Kidney (tissue), 14 donors: ENCODE data around the gene MORN2. TPM values are rescaled to one million over a fixed set of nuclear protein-coding genes. Genes with fewer than 3 reads are reported as not detected.
A peak's percentile ranks its signal among the peaks of the same experiment; 100 is the strongest.

ENCODE experiments used
- DNase-seq, 5 donors: peaks; one replicate each; pipeline ENCODE4 v3.0.0-alpha.2; 2013 to 2020
- FAIRE-seq: peaks from 2 replicates; lab custom pipeline; 2012; peaks lifted over from hg19 to GRCh38; lab: Jason Lieb, UNC
- H3K27ac ChIP-seq, 2 donors: one replicate each; pipeline ENCODE4 v1.7.0; 2013; ENCODE audit warnings: low read depth in 2 of 2, low read length in 2 of 2, inconsistent platforms in 1 of 2
- H3K27me3 ChIP-seq: one replicate; pipeline ENCODE4 v1.7.1; 2013; ENCODE audit warnings: low read length, inconsistent platforms; ENCODE audit not compliant: control insufficient read depth, insufficient read depth
- H3K36me3 ChIP-seq, 3 donors: one replicate each; pipeline versions ENCODE4 v1.7.0 to v1.7.1; 2013; ENCODE audit warnings: low read length in 3 of 3, control low read depth in 1 of 3, inconsistent platforms in 1 of 3; ENCODE audit not compliant: insufficient read depth in 3 of 3, control insufficient read depth in 2 of 3
- H3K4me1 ChIP-seq, 3 donors: one replicate each; pipeline versions ENCODE4 v1.7.0 to v1.7.1; 2013; ENCODE audit warnings: low read length in 3 of 3, inconsistent platforms in 1 of 3, low read depth in 1 of 3; ENCODE audit not compliant: control insufficient read depth in 2 of 3, insufficient read depth in 2 of 3
- H3K4me3 ChIP-seq, 3 donors: one replicate each; pipeline versions ENCODE4 v1.7.0 to v1.8.1; 2013; ENCODE audit warnings: low read length in 3 of 3, control low read depth in 1 of 3, inconsistent platforms in 1 of 3
- H3K9ac ChIP-seq, 3 donors: one replicate each; pipeline versions ENCODE4 v1.7.0 to v1.7.1; 2013; ENCODE audit warnings: low read length in 3 of 3, control low read depth in 1 of 3, inconsistent platforms in 1 of 3
- H3K9me3 ChIP-seq, 3 donors: one replicate each; pipeline versions ENCODE4 v1.7.0 to v1.7.1; 2013; ENCODE audit warnings: low read length in 3 of 3, control low read depth in 1 of 3, inconsistent platforms in 1 of 3; ENCODE audit not compliant: control insufficient read depth in 2 of 3, insufficient read depth in 1 of 3
- CTCF ChIP-seq: IDR thresholded peaks from 3 replicates; pipeline ENCODE4 v1.5.1; 2012; ENCODE audit warnings: mild to moderate bottlenecking, moderate library complexity, borderline replicate concordance; ENCODE audit not compliant: insufficient read depth; ENCODE audit errors: extremely low read depth
- intact Hi-C: fragments of 100-400 bp; cut with DNase I; formaldehyde crosslinking; loops from one replicate; pipeline ENCODE4 v1.11.1; 2022
- polyA plus RNA-seq: library from polyadenylated mRNA; stranded (reverse); fragments of 350-450 nt; fragmentation: Illumina TruSeq; extraction: RNeasy Lipid Tissue Mini Kit (QIAGEN cat#74804); gene quantifications from one replicate; pipeline ENCODE4 v1.2.3, GENCODE V29; 2014; ENCODE audit warnings: low read depth, low replicate concordance; ENCODE audit not compliant: insufficient read depth
- total RNA-seq: library from RNA; stranded (reverse); fragmentation: NEBNext Ultra II Directional; extraction: Animal tissue kit (Norgen Biotek cat#: 25700); gene quantifications from one replicate; pipeline ENCODE4 v1.2.1, GENCODE V29; 2021
- donor health status: control.
- donor health status: control.
- donor health status: control.
- donor health status: control.
- donor health status: control.
- donor health status: DM: yes; HTN: yes; CAD: no.
- donor health status: Normal renal cell carcinoma (clear cell type).

MORN2 gene
- total and polyA plus RNA-seq, 2 donors from 2014 or later: 29.6 to 121 TPM

- DNase-seq (no peak), FAIRE-seq (no peak)
- Histone ChIP-seq H3K4me1 (no peaks in the 10 kb centered on the region), H3K4me3 (no peak overlapping the region), H3K27me3 (no peaks in the 10 kb centered on the region), H3K9ac (no peak overlapping the region), H3K9me3 (no peaks in the 10 kb centered on the region), H3K27ac (no peak overlapping the region), H3K36me3 (no peaks in the 10 kb centered on the region)
- intact Hi-C loops: no loop called here
- TF ChIP-seq CTCF: no peak
Observed at GRCh38 chr2:38900726-38901125, 24.9 kb downstream of the MORN2 start.

DNA sequence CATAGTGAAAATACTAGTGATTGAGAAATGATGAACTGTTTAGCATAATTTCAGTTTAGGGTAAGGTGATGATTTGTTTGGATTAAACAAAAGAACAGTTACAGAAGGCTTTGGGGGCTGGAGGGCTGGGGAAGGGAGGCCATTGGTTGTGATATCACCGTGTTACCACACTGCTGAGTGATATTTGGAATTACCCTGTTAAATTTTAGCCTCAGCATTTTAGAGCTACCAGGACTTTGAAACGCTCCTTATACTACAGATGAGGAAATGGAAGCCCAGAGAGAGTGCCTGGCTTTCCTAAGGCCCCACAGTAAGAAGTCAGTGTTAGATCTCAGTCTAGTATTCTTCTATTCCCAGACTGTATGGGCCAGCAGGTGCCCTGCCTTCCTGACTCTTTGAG, 29.5 kb downstream of the MORN2 start:
- Histone ChIP-seq H3K4me1 (no peaks in the 10 kb centered on the region), H3K36me3 (no peaks in the 10 kb centered on the region), H3K9ac (no peak overlapping the region), H3K27me3 (no peaks in the 10 kb centered on the region), H3K9me3 (no peaks in the 10 kb centered on the region), H3K4me3 (no peak overlapping the region), H3K27ac (no peak overlapping the region)
- FAIRE-seq (no peak), DNase-seq (no peak)
- TF ChIP-seq CTCF: no peak
- intact Hi-C loops: no loop called here

DNA sequence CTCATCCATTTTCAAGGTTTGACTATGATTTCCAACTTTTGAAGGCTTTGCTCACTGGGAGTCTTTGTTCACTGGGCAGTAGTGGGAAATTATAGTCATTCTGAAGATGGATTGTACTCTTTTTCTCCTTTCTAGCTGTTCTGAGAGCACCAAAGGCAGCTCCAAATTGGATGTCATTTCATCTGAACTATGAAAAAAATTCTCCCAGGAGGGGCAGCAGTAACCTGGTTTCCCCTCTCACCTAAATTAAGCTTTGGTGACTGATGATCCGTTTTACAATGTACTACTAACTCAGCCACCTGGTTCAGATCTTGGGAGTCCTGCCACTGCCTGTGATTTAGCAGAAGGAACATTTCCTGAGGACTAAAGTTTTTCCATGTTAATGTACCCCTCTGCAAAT, 31.5 kb downstream of the MORN2 start:
- Histone ChIP-seq H3K27ac (no peak overlapping the region), H3K9me3 (no peaks in the 10 kb centered on the region), H3K27me3 (no peaks in the 10 kb centered on the region), H3K4me1 (no peaks in the 10 kb centered on the region), H3K36me3 (no peaks in the 10 kb centered on the region), H3K4me3 (no peak overlapping the region), H3K9ac (no peak overlapping the region)
- peak in 2 of 5 donors; percentile 2 to 12 for DNase-seq
- TF ChIP-seq CTCF: no peak
- no peak for FAIRE-seq
- intact Hi-C loops: no loop called here
